ENCODE data around the gene CDK17.
"Not testable (repeated sequence)": the region's sequence is repeated elsewhere in the genome, so short reads cannot be mapped to it uniquely, and the experiment has no call there.

CDK17 gene

GRCh38 chr12:96399919-96400630 is at the start of gene CDK17:
CDK17 (minus strand) TSS chr12:96400439; CDS start chr12:96334836, 65,603 bp downstream.
- Histone ChIP-seq H3K4me3 (ENCODE audit: low read length) (peak within 1 kb of the TSS; percentile 97), H3K27me3 (ENCODE audit: control insufficient read depth, insufficient read depth, low read length) (no peaks in the 10 kb centered on the region), H3K27ac (ENCODE audit: low read depth, low read length) (peak within 1 kb of the TSS; percentile 97), H3K9ac (ENCODE audit: low read length) (peak within 1 kb of the TSS; percentile 95), H3K4me1 (ENCODE audit: control insufficient read depth, insufficient read depth, low read length) (peaks cover 10% of the 10 kb centered on the region), H3K36me3 (ENCODE audit: control insufficient read depth, insufficient read depth, low read length) (no peaks in the 10 kb centered on the region)

GRCh38 chr12:96448300-96448699 is 48.1 kb upstream of the CDK17 start:
- Histone ChIP-seq H3K4me1 (ENCODE audit: control insufficient read depth, insufficient read depth, low read length) (no peaks in the 10 kb centered on the region), H3K27ac (ENCODE audit: low read depth, low read length) (no peak overlapping the region), H3K4me3 (ENCODE audit: low read length) (no peak overlapping the region), H3K36me3 (ENCODE audit: control insufficient read depth, insufficient read depth, low read length) (no peaks in the 10 kb centered on the region), H3K9ac (ENCODE audit: low read length) (no peak overlapping the region), H3K27me3 (ENCODE audit: control insufficient read depth, insufficient read depth, low read length) (no peaks in the 10 kb centered on the region)

DNA sequence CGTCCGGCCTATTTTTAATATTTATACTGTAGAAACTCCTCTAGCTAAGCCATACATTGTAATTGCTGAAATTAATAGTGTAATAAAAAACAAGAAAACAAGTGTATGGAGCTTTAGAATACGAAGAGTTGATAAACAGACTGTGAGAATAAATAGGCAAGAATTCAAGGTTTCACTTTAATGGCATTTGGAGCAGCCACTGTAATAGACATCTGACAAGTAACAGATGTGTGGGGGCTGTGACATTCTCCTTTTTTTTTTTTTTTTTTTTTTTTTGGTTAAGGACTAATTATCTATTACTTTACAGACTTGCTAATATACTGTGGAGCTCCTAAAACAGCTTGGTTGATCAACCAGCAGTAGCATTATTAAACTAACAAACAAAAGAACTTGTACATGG is 47.0 kb upstream of the CDK17 start:
- Histone ChIP-seq H3K36me3 (ENCODE audit: control insufficient read depth, insufficient read depth, low read length) (no peaks in the 10 kb centered on the region), H3K9ac (ENCODE audit: low read length) (no peak overlapping the region), H3K27me3 (ENCODE audit: control insufficient read depth, insufficient read depth, low read length) (no peaks in the 10 kb centered on the region), H3K4me3 (ENCODE audit: low read length) (no peak overlapping the region), H3K27ac (ENCODE audit: low read depth, low read length) (no peak overlapping the region), H3K4me1 (ENCODE audit: control insufficient read depth, insufficient read depth, low read length) (no peaks in the 10 kb centered on the region)

DNA sequence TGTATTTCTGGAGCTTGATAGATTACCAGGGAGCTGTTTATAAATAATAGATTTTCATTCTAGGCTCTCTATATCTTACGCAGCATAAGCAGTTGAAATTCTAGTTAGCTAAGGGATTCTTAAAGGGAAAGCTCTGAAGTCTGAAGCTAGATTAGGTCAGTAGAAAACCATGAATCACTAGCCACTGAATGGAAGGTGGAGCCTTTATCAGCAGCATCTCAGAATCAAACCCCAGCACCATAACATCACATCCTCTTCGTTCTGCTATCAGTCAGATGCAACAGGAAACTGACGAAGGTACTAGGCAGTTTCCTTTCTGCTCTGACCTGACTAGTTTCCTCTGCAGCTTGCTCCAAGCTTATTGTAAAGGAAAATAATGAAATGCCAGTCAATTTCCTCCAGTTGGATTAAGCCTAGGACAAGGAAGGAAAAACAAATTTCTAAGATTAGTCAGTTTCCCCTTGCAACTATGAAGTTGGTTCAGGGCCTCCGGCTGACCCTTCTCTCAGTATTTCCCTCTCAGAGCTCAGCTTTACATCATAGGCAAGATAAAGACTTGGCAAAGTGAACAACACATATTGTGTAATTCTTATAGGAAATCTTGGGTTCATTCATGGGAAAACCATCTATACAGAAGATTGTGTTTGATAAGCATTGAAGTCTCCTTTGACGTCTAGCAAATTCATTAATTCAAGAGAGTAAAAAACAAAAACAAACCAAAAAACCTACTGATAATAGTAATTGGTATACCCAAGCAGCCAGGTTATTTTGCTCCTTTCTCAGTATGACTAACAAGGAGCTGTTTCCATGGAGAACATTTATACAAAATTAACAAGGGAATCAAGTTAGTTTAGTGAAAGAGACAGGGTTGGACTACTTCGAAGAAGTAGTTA is 45.7 kb upstream of the CDK17 start:
- Histone ChIP-seq H3K4me3 (ENCODE audit: low read length) (no peak overlapping the region), H3K9ac (ENCODE audit: low read length) (no peak overlapping the region), H3K4me1 (ENCODE audit: control insufficient read depth, insufficient read depth, low read length) (no peaks in the 10 kb centered on the region), H3K27ac (ENCODE audit: low read depth, low read length) (no peak overlapping the region), H3K36me3 (ENCODE audit: control insufficient read depth, insufficient read depth, low read length) (no peaks in the 10 kb centered on the region), H3K27me3 (ENCODE audit: control insufficient read depth, insufficient read depth, low read length) (no peaks in the 10 kb centered on the region)

DNA sequence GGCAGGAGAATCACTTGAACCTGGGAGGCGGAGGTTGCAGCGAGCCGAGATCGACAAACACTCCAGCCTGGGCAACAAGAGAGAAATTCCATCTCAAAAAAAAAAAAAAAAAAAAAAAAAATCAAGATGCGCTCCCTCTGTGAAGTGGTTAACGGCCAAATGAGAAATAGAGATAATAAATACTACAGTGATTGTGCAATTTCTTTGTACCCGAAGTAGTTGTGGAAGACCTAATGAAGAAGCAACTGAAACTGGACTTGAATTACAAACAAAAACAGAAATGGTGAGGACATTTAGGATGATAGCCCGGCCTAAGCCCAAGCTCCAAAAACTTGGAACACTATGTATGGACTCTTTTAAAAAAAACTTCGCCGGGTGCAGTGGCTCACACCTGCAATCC is 44.2 kb upstream of the CDK17 start:
- no peaks in the 10 kb centered on the region for H3K36me3 ChIP-seq (ENCODE audit: control insufficient read depth, insufficient read depth, low read length)
- H3K4me3 ChIP-seq (ENCODE audit: low read length), result no peak overlapping the region
- H3K4me1 ChIP-seq (ENCODE audit: control insufficient read depth, insufficient read depth, low read length), result no peaks in the 10 kb centered on the region
- no peaks in the 10 kb centered on the region for H3K27me3 ChIP-seq (ENCODE audit: control insufficient read depth, insufficient read depth, low read length)
- no peak overlapping the region for H3K9ac ChIP-seq (ENCODE audit: low read length)
- H3K27ac ChIP-seq (ENCODE audit: low read depth, low read length), result no peak overlapping the region

GRCh38 chr12:96442906-96443305 is 42.7 kb upstream of the CDK17 start:
- H3K4me3 ChIP-seq (ENCODE audit: low read length), result no peak overlapping the region
- no peaks in the 10 kb centered on the region for H3K4me1 ChIP-seq (ENCODE audit: control insufficient read depth, insufficient read depth, low read length)
- no peak overlapping the region for H3K27ac ChIP-seq (ENCODE audit: low read depth, low read length)
- H3K9ac ChIP-seq (ENCODE audit: low read length), result no peak overlapping the region
- H3K27me3 ChIP-seq (ENCODE audit: control insufficient read depth, insufficient read depth, low read length), result no peaks in the 10 kb centered on the region
- no peaks in the 10 kb centered on the region for H3K36me3 ChIP-seq (ENCODE audit: control insufficient read depth, insufficient read depth, low read length)

DNA sequence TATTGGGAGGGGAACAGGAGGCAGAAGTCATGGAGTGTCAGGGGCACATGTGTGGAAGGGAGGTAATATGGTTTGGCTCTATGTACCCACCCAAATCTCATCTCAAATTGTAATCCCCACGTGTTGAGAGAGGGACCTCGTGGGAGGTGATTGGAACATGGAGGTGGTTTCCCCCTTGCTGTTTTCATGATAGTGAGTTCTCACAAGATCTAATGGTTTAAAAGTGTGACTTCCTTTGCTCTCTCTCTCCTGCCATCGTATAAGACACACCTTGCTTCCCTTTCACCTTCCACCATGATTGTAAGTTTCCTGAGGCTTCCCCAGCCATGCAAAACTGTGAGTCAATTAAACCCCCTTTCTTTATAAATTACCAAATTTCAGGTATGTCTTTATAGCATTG is 41.6 kb upstream of the CDK17 start:
- Histone ChIP-seq H3K4me3 (ENCODE audit: low read length) (no peak overlapping the region), H3K27ac (ENCODE audit: low read depth, low read length) (no peak overlapping the region), H3K9ac (ENCODE audit: low read length) (no peak overlapping the region), H3K4me1 (ENCODE audit: control insufficient read depth, insufficient read depth, low read length) (no peaks in the 10 kb centered on the region), H3K27me3 (ENCODE audit: control insufficient read depth, insufficient read depth, low read length) (no peaks in the 10 kb centered on the region), H3K36me3 (ENCODE audit: control insufficient read depth, insufficient read depth, low read length) (no peaks in the 10 kb centered on the region)

DNA sequence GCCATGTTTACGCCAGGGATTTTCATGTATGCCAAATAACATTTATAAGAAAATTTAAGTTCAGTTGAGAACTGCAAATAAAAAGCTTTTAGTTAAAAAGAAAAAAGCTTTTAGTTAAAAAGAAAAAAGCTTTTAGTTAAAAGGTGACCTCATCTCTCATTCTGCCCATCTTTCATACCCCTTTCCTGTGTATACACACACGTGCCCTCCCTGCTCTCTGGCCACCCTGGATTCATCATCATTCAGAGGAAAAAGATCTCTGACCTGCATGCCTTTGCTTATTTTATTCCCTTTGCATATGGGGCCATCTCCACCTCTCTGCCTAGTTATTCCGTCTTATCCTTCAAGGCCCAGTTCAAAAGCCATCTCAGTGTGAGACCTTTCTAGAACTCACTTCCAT is 38.1 kb upstream of the CDK17 start:
- Histone ChIP-seq H3K27me3 (ENCODE audit: control insufficient read depth, insufficient read depth, low read length) (no peaks in the 10 kb centered on the region), H3K27ac (ENCODE audit: low read depth, low read length) (no peak overlapping the region), H3K4me1 (ENCODE audit: control insufficient read depth, insufficient read depth, low read length) (no peaks in the 10 kb centered on the region), H3K36me3 (ENCODE audit: control insufficient read depth, insufficient read depth, low read length) (no peaks in the 10 kb centered on the region), H3K9ac (ENCODE audit: low read length) (no peak overlapping the region), H3K4me3 (ENCODE audit: low read length) (no peak overlapping the region)

- Histone ChIP-seq H3K27me3 (ENCODE audit: control insufficient read depth, insufficient read depth, low read length) (no peaks in the 10 kb centered on the region), H3K4me3 (ENCODE audit: low read length) (no peak overlapping the region), H3K4me1 (ENCODE audit: control insufficient read depth, insufficient read depth, low read length) (no peaks in the 10 kb centered on the region), H3K9ac (ENCODE audit: low read length) (no peak overlapping the region), H3K27ac (ENCODE audit: low read depth, low read length) (no peak overlapping the region), H3K36me3 (ENCODE audit: control insufficient read depth, insufficient read depth, low read length) (no peaks in the 10 kb centered on the region)
Observed at GRCh38 chr12:96437171-96437445, 36.9 kb upstream of the CDK17 start.

DNA sequence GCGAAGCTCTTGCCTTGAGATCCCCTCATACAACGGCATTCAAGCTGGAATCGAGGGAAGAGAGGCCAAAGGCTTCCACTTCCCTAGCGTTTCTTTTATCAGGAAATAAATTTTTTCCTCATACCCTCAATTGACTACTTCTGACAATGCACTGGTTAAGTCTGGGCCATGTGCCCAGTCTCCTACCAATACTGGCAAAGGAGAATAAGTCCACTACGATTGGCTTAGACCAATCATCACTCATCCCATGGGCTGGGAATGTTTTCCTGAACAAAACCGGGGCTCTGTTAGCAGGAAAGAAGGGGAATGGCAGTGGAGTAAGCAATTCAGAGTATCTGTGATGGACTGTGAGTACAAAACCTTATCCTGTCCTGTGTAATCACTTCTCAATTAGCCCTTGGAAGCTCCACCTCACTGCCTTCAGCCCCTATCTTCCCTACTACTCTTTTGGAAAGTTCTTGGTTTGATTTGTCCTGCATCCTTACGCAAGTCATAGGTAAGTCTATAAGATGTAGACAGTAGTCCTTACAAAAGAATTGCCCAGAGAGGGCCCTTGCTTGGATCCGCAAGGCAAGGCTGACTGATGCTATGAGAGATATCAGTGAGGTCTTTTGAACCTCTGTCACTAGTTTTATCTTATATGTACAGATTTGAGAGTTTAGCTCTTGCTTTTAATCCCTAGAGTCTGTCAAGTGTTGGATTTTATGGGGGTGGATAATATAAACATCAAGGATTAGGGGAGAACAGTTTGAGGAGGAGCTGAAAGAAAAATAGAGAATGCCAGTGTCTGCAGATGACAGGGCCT is 36.3 kb upstream of the CDK17 start:
- Histone ChIP-seq H3K4me3 (ENCODE audit: low read length) (no peak overlapping the region), H3K27me3 (ENCODE audit: control insufficient read depth, insufficient read depth, low read length) (no peaks in the 10 kb centered on the region), H3K4me1 (ENCODE audit: control insufficient read depth, insufficient read depth, low read length) (no peaks in the 10 kb centered on the region), H3K9ac (ENCODE audit: low read length) (no peak overlapping the region), H3K27ac (ENCODE audit: low read depth, low read length) (no peak overlapping the region), H3K36me3 (ENCODE audit: control insufficient read depth, insufficient read depth, low read length) (no peaks in the 10 kb centered on the region)

DNA sequence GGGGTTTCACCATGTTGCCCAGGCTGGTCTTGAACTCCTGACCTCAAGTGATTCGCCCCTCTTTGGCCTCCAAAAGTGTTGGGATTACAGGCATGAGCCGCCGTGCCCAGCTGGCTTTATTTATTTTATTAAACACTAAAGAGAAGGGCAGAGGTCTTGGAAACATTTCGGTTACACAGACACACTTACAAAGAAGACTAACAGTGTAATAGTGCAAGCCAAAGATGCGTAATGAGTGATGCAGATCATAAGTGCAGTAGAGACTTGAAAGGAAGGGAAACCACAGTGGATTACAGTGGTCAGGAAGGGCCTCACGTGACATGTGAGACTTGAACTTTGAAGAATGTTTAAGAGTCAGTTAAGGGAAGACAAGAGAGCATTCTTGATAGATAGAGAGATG is 33.9 kb upstream of the CDK17 start:
- H3K4me1 ChIP-seq (ENCODE audit: control insufficient read depth, insufficient read depth, low read length), result no peaks in the 10 kb centered on the region
- no peaks in the 10 kb centered on the region for H3K27me3 ChIP-seq (ENCODE audit: control insufficient read depth, insufficient read depth, low read length)
- no peaks in the 10 kb centered on the region for H3K36me3 ChIP-seq (ENCODE audit: control insufficient read depth, insufficient read depth, low read length)
- H3K9ac ChIP-seq (ENCODE audit: low read length), result no peak overlapping the region
- H3K27ac ChIP-seq (ENCODE audit: low read depth, low read length), result no peak overlapping the region
- no peak overlapping the region for H3K4me3 ChIP-seq (ENCODE audit: low read length)

GRCh38 chr12:96432496-96433321 is 32.5 kb upstream of the CDK17 start:
- not testable (repeated sequence) for H3K27me3 ChIP-seq (ENCODE audit: control insufficient read depth, insufficient read depth, low read length); H3K36me3 ChIP-seq (ENCODE audit: control insufficient read depth, insufficient read depth, low read length)

More at GRCh38 chr12:96432496-96433321, 32.5 kb upstream of the CDK17 start:
- not testable (repeated sequence) for H3K9ac ChIP-seq (ENCODE audit: low read length); H3K4me3 ChIP-seq (ENCODE audit: low read length); H3K4me1 ChIP-seq (ENCODE audit: control insufficient read depth, insufficient read depth, low read length); H3K27ac ChIP-seq (ENCODE audit: low read depth, low read length)

All from rectal smooth muscle tissue (tissue), 1 donor.